IMR-90 (cell line): ENCODE results near the gene TRAPPC10. TPM values are rescaled to one million over a fixed set of nuclear protein-coding genes. Genes with fewer than 3 reads are reported as not detected.

ENCODE experiments used
- ATAC-seq: fragments of 200-7000 bp; cut with Tn5 transposase; 2 replicates; pipeline ENCODE4 v1.9.1; 2020; ENCODE audit warnings: low read depth, mild to moderate bottlenecking, moderate library complexity
- BruUV-seq: library from RNA; stranded (reverse); fragments of 400-500 nt; replicated peaks from 2 replicates; lab custom pipeline; 2021; lab: Mats Ljungman, UMichigan
- CTCF ChIA-PET: fragments of 300-600 bp; formaldehyde crosslinking; extraction: SDS; loops from one replicate; lab custom pipeline; 2021; ENCODE audit warnings: antibody characterized with exemption; lab: Yijun Ruan, JAX
- POLR2A ChIA-PET: fragments of 300-600 bp; sonication (Branson Sonifier 250); formaldehyde crosslinking; loops from one replicate; lab custom pipeline; 2022; ENCODE audit warnings: antibody characterized with exemption; ENCODE audit not compliant: unreplicated experiment; lab: Charles Lee
- DNase-seq: peaks from one replicate; pipeline ENCODE4 v3.0.0; 2013
- H2AFZ ChIP-seq: replicated peaks from 2 replicates; pipeline ENCODE3; 2013; ENCODE audit warnings: low read length, mild to moderate bottlenecking; ENCODE audit not compliant: poor library complexity
- H2AK5ac ChIP-seq: 2 replicates; pipeline ENCODE4 v1.6.1; 2013; ENCODE audit warnings: low read depth, low read length, inconsistent platforms
- H2AK9ac ChIP-seq: replicated peaks from 2 replicates; pipeline ENCODE3; 2013; ENCODE audit warnings: mild to moderate bottlenecking, low read depth, low read length, moderate library complexity; ENCODE audit not compliant: poor library complexity
- H2BK120ac ChIP-seq: 2 replicates; pipeline ENCODE4 v1.6.1; 2013; ENCODE audit warnings: low read depth, low read length, inconsistent platforms
- H2BK15ac ChIP-seq: 3 replicates; pipeline ENCODE4 v1.6.1; 2013; ENCODE audit warnings: low read depth, low read length, inconsistent platforms
- H2BK20ac ChIP-seq: 2 replicates; pipeline ENCODE4 v1.6.1; 2013; ENCODE audit warnings: low read depth, mild to moderate bottlenecking, inconsistent platforms, low read length, moderate library complexity
- H2BK5ac ChIP-seq: 2 replicates; pipeline ENCODE4 v1.6.1; 2013; ENCODE audit warnings: mild to moderate bottlenecking, low read depth, low read length, inconsistent platforms; ENCODE audit not compliant: poor library complexity, severe bottlenecking
- H3K14ac ChIP-seq: replicated peaks from 2 replicates; pipeline ENCODE4 v1.6.1; 2013; ENCODE audit warnings: low read depth, low read length, inconsistent platforms
- H3K18ac ChIP-seq: 2 replicates; pipeline ENCODE4 v1.6.1; 2013; ENCODE audit warnings: low read depth, low read length, control low read depth
- H3K23ac ChIP-seq: 2 replicates; pipeline ENCODE4 v1.6.1; 2013; ENCODE audit warnings: low read depth, low read length, inconsistent platforms
- H3K27ac ChIP-seq: 2 replicates; pipeline ENCODE4 v1.5.1; 2013; ENCODE audit warnings: mild to moderate bottlenecking, control low read depth, low read length; ENCODE audit not compliant: insufficient read depth
- H3K27me3 ChIP-seq: 2 replicates; pipeline ENCODE4 v1.6.1; 2013; ENCODE audit warnings: low read length; ENCODE audit not compliant: control insufficient read depth, insufficient read depth
- H3K36me3 ChIP-seq: 2 replicates; pipeline ENCODE4 v1.6.1; 2013; ENCODE audit warnings: low read length, mixed read lengths; ENCODE audit not compliant: control insufficient read depth, insufficient read depth
- H3K4ac ChIP-seq: 2 replicates; pipeline ENCODE4 v1.6.1; 2013; ENCODE audit warnings: low read depth, low read length, inconsistent platforms
- H3K4me1 ChIP-seq: 2 replicates; pipeline ENCODE4 v1.6.1; 2013; ENCODE audit warnings: low read length, mixed read lengths; ENCODE audit not compliant: control insufficient read depth, insufficient read depth
- H3K4me2 ChIP-seq: 2 replicates; pipeline ENCODE4 v1.6.1; 2013; ENCODE audit warnings: low read depth, mild to moderate bottlenecking, control low read depth, low read length, moderate library complexity
- H3K4me3 ChIP-seq: 2 replicates; pipeline ENCODE4 v1.5.1; 2013; ENCODE audit warnings: low read depth, mild to moderate bottlenecking, control low read depth, low read length, moderate library complexity; ENCODE audit not compliant: insufficient read depth
- H3K56ac ChIP-seq: 2 replicates; pipeline ENCODE4 v1.6.1; 2013; ENCODE audit warnings: low read length, inconsistent platforms; ENCODE audit not compliant: insufficient read depth; ENCODE audit errors: extremely low read depth
- H3K79me1 ChIP-seq, 2 experiments: 2 replicates each; pipeline ENCODE4 v1.6.1; 2013; ENCODE audit warnings: low read length in 2 of 2, inconsistent platforms in 1 of 2, low read depth in 1 of 2
- H3K9ac ChIP-seq: 2 replicates; pipeline ENCODE4 v1.6.1; 2013; ENCODE audit warnings: low read depth, low read length, control low read depth
- H3K9me1 ChIP-seq: 2 replicates; pipeline ENCODE4 v1.6.1; 2013; ENCODE audit warnings: low read length, inconsistent platforms; ENCODE audit not compliant: insufficient read depth
- H3K9me3 ChIP-seq: 2 replicates; pipeline ENCODE4 v1.6.1; 2013; ENCODE audit warnings: low read length; ENCODE audit not compliant: control insufficient read depth, insufficient read depth
- H4K20me1 ChIP-seq: 2 replicates; pipeline ENCODE4 v1.6.1; 2013; ENCODE audit warnings: low read length, inconsistent platforms; ENCODE audit not compliant: insufficient read depth
- H4K5ac ChIP-seq: 2 replicates; pipeline ENCODE4 v1.6.1; 2013; ENCODE audit warnings: mild to moderate bottlenecking, low read depth, low read length, control low read depth
- H4K8ac ChIP-seq, 2 experiments: 2 replicates each; pipeline ENCODE4 v1.6.1; 2013; ENCODE audit warnings: low read depth in 2 of 2, low read length in 2 of 2, control low read depth in 1 of 2, inconsistent platforms in 1 of 2
- H4K91ac ChIP-seq: 2 replicates; pipeline ENCODE4 v1.6.1; 2013; ENCODE audit warnings: low read depth, low read length, inconsistent platforms; ENCODE audit not compliant: insufficient read depth
- BHLHE40 ChIP-seq: fragments of 150-350 bp; IDR thresholded peaks from 2 replicates; pipeline ENCODE4 v1.6.1; 2016; ENCODE audit warnings: mild to moderate bottlenecking, low read depth, low read length
- CEBPB ChIP-seq: IDR thresholded peaks from 2 replicates; pipeline ENCODE4 v1.6.1; 2012; ENCODE audit warnings: low read depth, low read length, improper control_type of control experiment
- CHD1 ChIP-seq: IDR thresholded peaks from 2 replicates; pipeline ENCODE4 v1.6.1; 2012; ENCODE audit warnings: low read depth, low read length, improper control_type of control experiment
- CTCF ChIP-seq: conservative IDR thresholded peaks from 2 replicates; pipeline ENCODE4 v1.5.1; 2012; ENCODE audit warnings: mild to moderate bottlenecking, low read depth, low read length, improper control_type of control experiment
- ELK1 ChIP-seq: fragments of 150-350 bp; IDR thresholded peaks from 2 replicates; pipeline ENCODE4 v1.6.1; 2016; ENCODE audit warnings: low read depth, mild to moderate bottlenecking, low read length, moderate library complexity, borderline replicate concordance
- WGBS, 2 experiments: methylation state at CpG; one replicate each; pipeline versions ENCODE4 v1.1.5 to v1.1.7; 2013; ENCODE audit warnings: missing lambda C conversion rate in 2 of 2; ENCODE audit not compliant: insufficient read length in 1 of 2; ENCODE audit errors: extremely low coverage in 2 of 2; 5-methylcytosine and 5-hydroxymethylcytosine counted together
- dilution Hi-C: fragments of 300-500 bp; cut with HindIII; formaldehyde crosslinking; loops from one replicate; pipeline ENCODE4 v1.14.3; 2018; ENCODE audit warnings: low sequenced_read_pairs; ENCODE audit not compliant: unreplicated experiment
- in situ Hi-C: fragments of 300-500 bp; cut with MboI; formaldehyde crosslinking; loops from 3 replicates; pipeline ENCODE4 v1.14.3; 2019; ENCODE audit warnings: low sequenced_read_pairs, inconsistent platforms, mixed read lengths
- intact Hi-C: fragments of 100-400 bp; cut with micrococcal nuclease; formaldehyde crosslinking; loops from 2 replicates; pipeline ENCODE4 v1.10.0; 2022
- polyA plus RNA-seq, 3 experiments: library from polyadenylated mRNA; depleted of rRNA; stranded (reverse); fragments of >200 nt; gene quantifications; 2 replicates each; pipeline ENCODE4 v1.2.3, GENCODE V29; 2012; ENCODE audit warnings: low replicate concordance in 1 of 3
- total RNA-seq: library from RNA; depleted of rRNA; stranded (reverse); fragments of >200 nt; gene quantifications from 2 replicates; pipeline ENCODE4 v1.2.3, GENCODE V29; 2012

The TRAPPC10 gene
- total and polyA plus RNA-seq, 2 of the 4 experiments (the other 2 are of a cell fraction) = 17.8 to 18.1 TPM

- no TSS peak for BruUV-seq
- Histone ChIP-seq H2BK15ac (no peak overlapping the region), H3K9ac (no peak overlapping the region), H4K20me1 (peaks cover 43% of the 10 kb centered on the region), H3K56ac (no peak overlapping the region), H3K4me1 (peaks cover 20% of the 10 kb centered on the region), H2BK5ac (no peak overlapping the region), H2AK9ac (peak overlapping the region; percentile 46), H3K9me1 (peaks cover 25% of the 10 kb centered on the region), H4K5ac (no peak overlapping the region), H3K4me3 (no peak overlapping the region), H3K36me3 (peaks cover 13% of the 10 kb centered on the region), H3K14ac (no peak overlapping the region), H3K79me1 (peaks cover 58 to 84% of the 10 kb centered on the region in 2 experiments), H3K4me2 (peak overlapping the region; percentile 12; the same call in 1 of the 2 replicates), H3K9me3 (no peaks in the 10 kb centered on the region), H4K91ac (no peak overlapping the region), H3K4ac (peak overlapping the region; percentile 53), H2BK120ac (0 out of 2 replicates have a peak overlapping the region, but pooled peaks have one; percentile 6), H2AK5ac (peak overlapping the region; percentile 71; the same call in 1 of the 2 replicates), H3K27ac (peak overlapping the region; percentile 72), H3K27me3 (no peaks in the 10 kb centered on the region), H2AFZ (no peak overlapping the region), H3K23ac (0 out of 2 replicates have a peak overlapping the region, but pooled peaks have one; percentile 45), H4K8ac (0 out of 4 replicates have a peak overlapping the region, but pooled peaks of 1 of the 2 experiments have one; percentile 57), H3K18ac (no peak overlapping the region), H2BK20ac (no peak overlapping the region)
- POLR2A ChIA-PET = no interaction called here
- in situ Hi-C loops (no loop called here), intact Hi-C loops (loop anchor here (5.0 kb wide), 1 partner anchor 40 kb away; the partner anchor contains the start of gene TRAPPC10), dilution Hi-C loops (no loop called here)
- peak; percentile 74 for ATAC-seq
- TF ChIP-seq ELK1 = no peak
- TF ChIP-seq CEBPB = no peak
- no peak for TF ChIP-seq CHD1
- no peak for TF ChIP-seq BHLHE40
- no peak for TF ChIP-seq CTCF
- CTCF ChIA-PET = no interaction called here
- peak; percentile 22 for DNase-seq
- WGBS, 2 experiments = 50% methylated on average over 2 of the region's 14 CpGs; no CpG with 5 or more reads in 1 of the 2 experiments
These were observed 40.1 kb downstream of the TRAPPC10 start for GRCh38 chr21:44052071-44052829.
